IPS-15b (cell line): ENCODE measurements around the gene IRF4.
"Not testable (repeated sequence)": the region's sequence is repeated elsewhere in the genome, so short reads cannot be mapped to it uniquely, and the experiment has no call there.

Experiments used
- H3K27me3 ChIP-seq: one replicate; pipeline ENCODE4 v1.6.1; 2013; ENCODE audit warnings: low read length; ENCODE audit not compliant: control insufficient read depth, insufficient read depth
- H3K36me3 ChIP-seq: one replicate; pipeline ENCODE4 v1.6.1; 2013; ENCODE audit warnings: low read length; ENCODE audit not compliant: control insufficient read depth, insufficient read depth
- H3K4me1 ChIP-seq: one replicate; pipeline ENCODE4 v1.6.1; 2013; ENCODE audit warnings: mild to moderate bottlenecking, low read length; ENCODE audit not compliant: control insufficient read depth, insufficient read depth
- H3K4me3 ChIP-seq: one replicate; pipeline ENCODE4 v1.5.1; 2013; ENCODE audit warnings: low read depth, low read length
- H3K9ac ChIP-seq: one replicate; pipeline ENCODE4 v1.6.1; 2013; ENCODE audit warnings: low read depth, mild to moderate bottlenecking, low read length
- H3K9me3 ChIP-seq: one replicate; pipeline ENCODE4 v1.6.1; 2013; ENCODE audit warnings: mild to moderate bottlenecking, low read length; ENCODE audit not compliant: control insufficient read depth, insufficient read depth

The IRF4 gene

DNA sequence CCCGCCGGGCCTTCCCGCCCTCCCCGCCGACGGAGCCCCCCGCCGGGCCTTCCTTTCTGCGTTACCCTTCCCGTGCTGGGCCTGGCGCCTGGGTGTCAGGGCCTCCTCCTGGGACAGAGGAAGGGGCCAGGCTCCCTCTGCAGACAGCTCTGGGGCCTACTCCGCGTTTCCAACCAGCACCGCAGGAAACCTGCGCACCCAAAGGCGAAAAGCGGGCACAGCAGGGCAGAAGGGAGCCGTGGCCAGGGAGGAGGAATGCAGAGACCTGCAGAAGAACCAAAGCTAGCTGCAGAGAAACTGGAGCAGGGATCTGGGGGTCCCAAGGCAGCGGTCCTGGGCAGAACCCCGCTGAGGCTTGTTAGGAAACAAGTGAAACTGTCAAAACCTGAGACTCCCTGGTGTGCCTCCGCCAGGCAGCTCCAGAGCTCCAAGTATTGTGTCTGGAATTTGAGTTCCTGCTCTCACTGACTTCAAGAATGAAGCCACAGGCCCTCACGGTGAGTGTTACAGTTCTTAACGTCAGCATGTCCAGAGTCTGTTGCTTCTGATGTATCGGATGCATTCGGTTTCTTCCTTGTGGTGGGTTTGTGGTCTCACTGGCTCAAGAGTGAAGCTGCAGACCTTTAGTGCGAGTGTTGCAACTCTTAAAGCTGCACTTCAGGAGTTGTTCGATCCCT, 33.3 kb downstream of the IRF4 start:
- Histone ChIP-seq H3K9me3 (no peaks in the 10 kb centered on the region), H3K9ac (no peak overlapping the region), H3K36me3 (no peaks in the 10 kb centered on the region), H3K4me3 (no peak overlapping the region), H3K4me1 (no peaks in the 10 kb centered on the region), H3K27me3 (no peaks in the 10 kb centered on the region)

DNA sequence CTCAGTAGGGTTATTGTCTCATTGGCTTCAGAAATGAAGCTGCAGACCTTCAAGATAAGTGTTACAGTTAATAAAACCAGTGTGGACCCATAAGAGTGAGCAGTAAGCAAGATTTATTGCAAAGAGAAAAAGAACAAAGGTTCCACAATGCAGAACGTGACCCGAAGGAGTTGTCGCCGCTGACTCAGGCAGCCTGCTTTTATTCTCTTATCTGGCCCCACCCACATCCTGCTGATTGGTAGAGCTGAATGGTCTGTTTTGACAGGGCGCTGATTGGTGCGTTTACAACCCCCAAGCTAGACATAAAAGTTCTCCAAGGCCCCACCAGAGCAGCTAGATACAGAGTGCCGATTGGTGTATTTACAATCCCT, 33.9 kb downstream of the IRF4 start:
- not testable (repeated sequence) for H3K9me3 ChIP-seq, H3K4me1 ChIP-seq, H3K9ac ChIP-seq, H3K27me3 ChIP-seq, H3K36me3 ChIP-seq, H3K4me3 ChIP-seq

DNA sequence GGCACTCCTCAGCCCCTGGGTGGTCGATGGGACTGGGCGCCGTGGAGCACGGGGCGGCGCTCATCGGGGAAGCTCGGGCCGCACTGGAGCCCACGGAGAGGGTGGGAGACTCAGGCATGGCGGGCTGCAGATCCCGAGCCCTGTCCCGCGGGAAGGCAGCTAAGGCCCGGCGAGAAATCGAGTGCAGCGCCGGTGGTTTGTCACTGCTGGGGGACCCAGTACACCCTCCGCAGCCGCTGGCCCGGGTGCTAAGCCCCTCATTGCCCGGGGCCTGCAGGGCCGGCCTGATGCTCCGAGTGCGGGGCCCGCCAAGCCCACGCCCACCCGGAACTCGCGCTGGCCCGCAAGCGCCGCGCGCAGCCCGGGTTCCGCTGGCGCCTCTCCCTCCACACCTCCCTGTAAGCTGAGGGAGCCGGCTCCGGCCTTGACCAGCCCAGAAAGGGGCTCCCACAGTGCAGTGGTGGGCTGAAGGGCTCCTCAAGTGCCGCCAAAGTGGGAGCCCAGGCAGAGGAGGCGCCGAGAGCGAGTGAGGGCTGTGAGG, 34.7 kb downstream of the IRF4 start:
- not testable (repeated sequence) for H3K4me3 ChIP-seq, H3K9ac ChIP-seq, H3K9me3 ChIP-seq, H3K27me3 ChIP-seq, H3K36me3 ChIP-seq, H3K4me1 ChIP-seq

DNA sequence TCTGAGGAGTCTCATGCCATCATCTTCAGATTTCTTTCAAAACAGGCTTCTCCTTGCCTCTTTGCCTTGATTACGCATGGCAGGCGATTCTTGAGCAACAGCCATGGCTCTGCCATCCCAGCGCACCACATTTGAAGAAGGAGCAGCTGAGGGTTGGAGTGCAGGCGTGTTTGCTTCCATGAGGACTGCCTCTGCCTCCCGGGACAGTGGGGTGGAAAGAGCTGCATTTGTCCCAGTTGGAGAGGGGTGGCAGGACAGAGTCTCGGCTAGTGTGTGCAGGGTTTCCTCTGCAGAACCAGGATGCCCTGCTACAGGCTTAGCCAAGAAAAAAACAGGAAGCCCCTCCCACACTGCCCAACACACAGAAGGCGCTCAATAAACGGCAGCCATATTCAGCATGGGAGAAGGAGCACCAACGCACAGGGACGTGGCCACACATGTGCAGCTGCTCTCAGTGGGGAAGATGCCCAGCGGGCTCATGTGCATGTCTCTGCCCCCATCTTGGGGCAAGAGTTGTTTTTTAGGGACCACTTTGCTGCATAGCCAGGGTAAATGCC, 36.6 kb downstream of the IRF4 start:
- Histone ChIP-seq H3K9ac (no peak overlapping the region), H3K9me3 (no peaks in the 10 kb centered on the region), H3K36me3 (no peaks in the 10 kb centered on the region), H3K4me1 (no peaks in the 10 kb centered on the region), H3K27me3 (no peaks in the 10 kb centered on the region), H3K4me3 (no peak overlapping the region)

DNA sequence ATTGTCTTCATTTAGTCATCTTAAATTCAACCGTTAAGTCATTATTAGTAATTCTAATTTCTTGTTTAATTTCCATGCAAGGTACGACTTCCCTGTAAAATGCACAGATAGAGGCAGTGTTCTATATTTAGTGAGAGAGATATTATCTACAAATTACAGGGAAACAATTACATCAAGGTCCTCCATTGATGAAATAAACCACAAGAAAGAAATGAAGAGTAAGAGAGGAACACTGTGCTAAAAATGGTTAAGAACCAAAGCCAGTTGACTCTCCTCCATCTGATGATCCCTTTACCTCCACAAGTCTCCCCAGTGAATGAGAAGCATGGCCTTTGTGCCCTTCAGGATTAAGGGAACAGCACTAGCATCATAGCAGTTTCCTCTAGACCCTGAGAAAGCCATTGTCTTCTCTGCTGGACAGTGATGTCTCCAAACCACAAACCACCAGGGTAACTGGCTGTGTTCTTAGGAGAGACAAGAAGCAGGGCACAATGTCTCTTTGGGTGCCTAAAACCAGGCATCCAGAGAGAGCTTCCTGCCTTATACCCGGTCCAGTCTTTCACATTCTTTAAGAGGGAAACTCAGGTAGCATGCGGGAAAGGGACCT, 38.1 kb downstream of the IRF4 start:
- Histone ChIP-seq H3K9ac (no peak overlapping the region), H3K4me3 (no peak overlapping the region), H3K27me3 (no peaks in the 10 kb centered on the region), H3K9me3 (no peaks in the 10 kb centered on the region), H3K4me1 (no peaks in the 10 kb centered on the region), H3K36me3 (no peaks in the 10 kb centered on the region)

DNA sequence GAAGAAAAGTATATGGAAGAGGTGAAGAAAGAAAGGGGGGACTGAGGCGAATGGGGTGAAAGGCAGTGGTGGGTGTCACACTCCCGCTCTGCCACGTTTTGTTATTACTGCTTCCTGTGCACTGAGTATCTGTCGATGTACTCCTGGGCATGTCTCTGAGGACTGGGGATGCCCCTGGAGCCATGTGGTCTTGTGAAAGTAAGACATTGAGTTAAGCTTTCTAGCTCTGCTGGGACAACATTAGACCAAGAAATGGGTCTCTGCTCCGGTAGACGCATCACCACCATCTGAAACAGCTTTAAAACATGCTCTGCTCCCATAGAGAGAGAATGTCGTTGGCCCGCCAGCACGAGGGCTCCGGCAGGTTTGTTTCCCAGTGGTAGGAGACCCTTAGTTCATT, 40.0 kb downstream of the IRF4 start:
- H3K4me3 ChIP-seq, result no peak overlapping the region
- no peaks in the 10 kb centered on the region for H3K4me1 ChIP-seq
- no peaks in the 10 kb centered on the region for H3K36me3 ChIP-seq
- H3K27me3 ChIP-seq, result no peaks in the 10 kb centered on the region
- no peak overlapping the region for H3K9ac ChIP-seq
- no peaks in the 10 kb centered on the region for H3K9me3 ChIP-seq

DNA sequence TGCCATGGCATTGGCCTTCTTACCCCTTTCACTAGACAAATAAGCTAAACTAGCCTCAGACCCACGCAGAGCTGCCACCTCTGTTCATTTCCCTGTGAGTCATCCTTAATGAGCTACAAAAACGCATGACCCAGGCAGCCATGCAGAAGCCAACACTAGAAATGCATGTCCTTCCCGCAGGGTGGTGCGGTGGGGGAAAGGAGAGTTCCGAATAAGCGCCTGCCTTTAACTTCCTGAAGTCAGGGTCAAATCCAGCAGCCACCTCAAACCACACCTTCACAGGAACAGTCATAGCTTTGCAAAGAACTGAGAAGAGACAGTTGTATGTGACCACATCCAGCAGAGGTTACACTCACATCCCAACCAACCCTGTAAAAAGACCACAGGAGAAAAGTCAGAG, 40.4 kb downstream of the IRF4 start:
- Histone ChIP-seq H3K4me1 (no peaks in the 10 kb centered on the region), H3K27me3 (no peaks in the 10 kb centered on the region), H3K36me3 (no peaks in the 10 kb centered on the region), H3K4me3 (no peak overlapping the region), H3K9me3 (no peaks in the 10 kb centered on the region), H3K9ac (no peak overlapping the region)

DNA sequence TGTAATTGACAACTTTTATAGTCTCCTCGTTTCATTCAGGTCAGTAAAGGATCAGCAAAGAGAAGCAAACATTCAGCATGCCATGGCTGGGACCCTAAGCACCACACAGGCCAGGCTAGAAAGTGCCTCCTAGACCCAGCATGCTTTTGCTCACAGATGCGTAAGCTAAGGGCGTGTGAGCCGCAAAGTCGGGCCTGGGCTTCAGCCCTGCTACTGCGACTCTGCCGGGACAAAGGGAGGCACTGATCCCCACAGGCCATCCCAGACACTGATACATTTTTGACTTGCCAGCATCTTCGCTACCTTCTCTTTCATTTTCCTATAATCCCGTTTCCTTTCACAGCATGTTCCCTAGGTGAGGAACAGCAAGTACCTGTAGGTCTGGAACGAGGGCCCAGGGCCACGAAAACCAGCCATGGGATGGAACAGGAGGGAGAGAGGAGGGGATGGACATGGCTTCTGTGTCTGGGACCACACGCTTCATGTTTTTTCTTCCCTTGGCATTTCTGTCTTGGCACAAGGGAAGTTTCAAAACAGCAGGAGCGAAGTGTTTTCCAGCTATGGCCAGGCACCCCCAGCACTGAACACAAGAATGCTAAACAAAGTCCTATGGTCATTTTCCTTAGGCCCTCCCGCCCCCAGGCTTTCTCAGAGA, 42.6 kb downstream of the IRF4 start:
- H3K4me1 ChIP-seq, result no peaks in the 10 kb centered on the region
- H3K9ac ChIP-seq, result no peak overlapping the region
- H3K4me3 ChIP-seq, result no peak overlapping the region
- no peaks in the 10 kb centered on the region for H3K36me3 ChIP-seq
- no peaks in the 10 kb centered on the region for H3K9me3 ChIP-seq
- no peaks in the 10 kb centered on the region for H3K27me3 ChIP-seq

DNA sequence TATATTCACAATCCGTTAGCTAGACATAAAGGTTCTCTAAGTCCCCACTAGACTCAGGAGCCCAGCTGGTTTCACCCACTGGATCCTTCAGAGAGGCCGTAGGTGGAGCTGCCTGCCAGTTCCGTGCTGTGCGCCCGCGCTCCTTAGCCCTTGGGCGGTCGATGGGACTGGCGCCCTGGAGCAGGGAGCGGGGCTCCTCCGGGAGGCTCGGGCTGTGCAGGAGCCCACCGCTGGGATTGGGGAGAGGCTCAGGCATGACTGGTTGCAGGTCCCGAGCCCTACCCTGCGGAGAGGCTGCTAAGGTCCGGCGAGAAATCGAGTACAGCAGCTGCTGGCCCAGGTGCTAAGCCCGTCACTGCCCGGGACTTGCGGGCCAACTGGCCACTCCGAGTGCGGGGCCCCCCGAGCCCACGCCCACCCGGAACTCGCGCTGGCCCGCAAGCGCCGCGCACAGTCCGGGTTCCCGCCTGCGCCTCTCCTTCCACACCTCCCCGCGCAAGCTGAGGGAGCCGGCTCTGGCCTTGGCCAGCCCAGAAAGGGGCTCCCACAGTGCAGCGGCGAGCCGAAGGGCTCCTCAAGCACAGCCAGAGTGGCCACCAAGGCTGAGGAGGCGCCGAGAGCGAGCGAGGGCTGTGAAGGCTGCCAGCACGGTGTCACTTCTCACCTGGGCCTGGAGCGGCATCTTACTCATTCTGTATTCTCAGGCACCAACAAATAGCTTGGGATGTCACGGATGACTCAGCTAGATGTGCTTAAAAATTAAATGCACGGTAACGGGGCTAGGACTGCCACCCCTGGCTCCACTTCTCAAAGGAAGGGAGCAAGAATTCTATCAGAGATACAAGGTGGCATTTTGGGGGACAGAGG, 44.1 kb downstream of the IRF4 start:
- Histone ChIP-seq H3K9ac (no peak overlapping the region), H3K36me3 (no peaks in the 10 kb centered on the region), H3K9me3 (no peaks in the 10 kb centered on the region), H3K4me1 (no peaks in the 10 kb centered on the region), H3K4me3 (no peak overlapping the region), H3K27me3 (no peaks in the 10 kb centered on the region)

DNA sequence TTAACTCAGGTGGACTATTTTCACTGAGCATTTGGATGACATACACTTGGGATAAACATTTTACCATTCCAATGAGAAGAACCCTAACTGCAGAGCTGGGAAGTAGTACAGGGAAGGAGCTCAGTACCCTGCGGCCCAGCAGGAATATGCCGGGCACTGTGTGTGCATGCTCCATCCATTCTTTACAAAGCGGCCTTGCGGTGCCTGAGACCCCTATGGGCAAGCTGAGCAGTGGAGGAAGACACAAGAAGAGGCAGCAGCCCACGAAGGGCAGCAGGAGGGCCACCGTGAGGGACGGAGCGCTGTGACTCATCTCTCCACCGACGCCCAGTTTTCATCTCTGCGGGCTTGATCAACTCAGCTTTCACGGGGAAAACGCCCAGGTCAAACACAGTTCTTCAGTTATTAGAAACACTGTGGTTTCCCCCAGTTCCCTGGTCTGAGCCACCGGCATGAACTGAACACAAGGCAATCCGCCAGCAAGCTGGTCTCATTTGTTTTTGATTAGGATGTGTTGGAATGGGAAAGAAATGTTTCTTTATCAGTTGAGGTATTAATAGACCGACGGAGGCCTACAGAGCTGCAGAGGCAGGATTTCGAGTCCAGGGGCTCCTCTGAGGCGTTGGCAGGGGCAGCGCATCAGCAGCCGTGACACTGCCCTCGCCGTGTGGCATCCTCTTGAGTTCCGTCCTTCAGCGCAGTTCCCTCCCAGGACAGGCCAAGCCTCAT, 44.9 kb downstream of the IRF4 start:
- Histone ChIP-seq H3K9ac (no peak overlapping the region), H3K9me3 (no peaks in the 10 kb centered on the region), H3K27me3 (no peaks in the 10 kb centered on the region), H3K4me3 (no peak overlapping the region), H3K4me1 (no peaks in the 10 kb centered on the region), H3K36me3 (no peaks in the 10 kb centered on the region)

DNA sequence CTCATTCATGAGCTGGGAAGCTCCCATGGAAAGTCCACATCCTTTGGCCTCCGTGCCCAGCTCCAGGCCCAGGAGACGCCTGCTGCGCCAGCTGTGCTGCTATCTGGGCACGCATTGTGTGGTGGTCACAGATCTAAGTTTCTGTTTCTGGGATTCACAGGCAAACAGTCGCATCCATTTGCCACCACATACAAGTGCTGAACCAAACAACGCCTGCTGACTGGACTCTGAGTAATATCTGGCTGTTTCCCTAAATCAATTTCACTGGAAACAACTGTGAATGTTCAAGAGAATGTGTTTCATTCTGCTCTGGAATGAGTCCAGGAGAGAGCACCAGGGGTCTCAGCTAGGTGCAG, 45.5 kb downstream of the IRF4 start:
- Histone ChIP-seq H3K9ac (no peak overlapping the region), H3K9me3 (no peaks in the 10 kb centered on the region), H3K4me1 (no peaks in the 10 kb centered on the region), H3K36me3 (no peaks in the 10 kb centered on the region), H3K4me3 (no peak overlapping the region), H3K27me3 (no peaks in the 10 kb centered on the region)
